Hepatocyte (in vitro differentiated cells): ENCODE measurements around the gene CCL17.

ENCODE experiments used
- EZH2 ChIP-seq: fragments of 200-600 bp; sonication (generic); IDR thresholded peaks from 2 replicates; pipeline ENCODE4 v1.6.1; 2016; ENCODE audit warnings: antibody characterized with exemption, mild to moderate bottlenecking, borderline replicate concordance
- TF ChIP-seq, protein P1 (sequence below): fragments of 200-600 bp; sonication (generic); IDR thresholded peaks from 2 replicates; pipeline ENCODE4 v1.5.1; 2016; ENCODE audit warnings: antibody characterized with exemption, mild to moderate bottlenecking; ENCODE audit not compliant: poor library complexity

DNA sequence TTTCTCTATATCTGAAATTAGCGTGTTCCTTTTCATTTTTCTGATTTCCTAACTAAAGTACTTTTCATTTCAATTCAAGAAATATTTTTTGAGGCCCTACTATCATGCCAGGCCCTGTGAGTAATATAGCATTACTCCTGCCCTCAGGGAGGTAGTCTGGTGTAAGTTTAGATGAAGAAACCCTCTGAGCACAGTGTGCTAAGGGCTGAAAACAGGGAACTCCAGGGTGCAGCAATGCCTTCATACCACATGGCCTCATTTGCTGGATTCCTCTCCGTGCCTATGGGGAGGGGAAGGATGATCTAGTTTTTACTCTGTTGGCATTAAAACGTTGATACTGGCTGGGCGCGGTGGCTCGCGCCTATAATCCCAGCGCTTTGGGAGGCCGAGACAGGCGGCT is 47.5 kb downstream of the CCL17 start:
- TF ChIP-seq, protein P1, sequence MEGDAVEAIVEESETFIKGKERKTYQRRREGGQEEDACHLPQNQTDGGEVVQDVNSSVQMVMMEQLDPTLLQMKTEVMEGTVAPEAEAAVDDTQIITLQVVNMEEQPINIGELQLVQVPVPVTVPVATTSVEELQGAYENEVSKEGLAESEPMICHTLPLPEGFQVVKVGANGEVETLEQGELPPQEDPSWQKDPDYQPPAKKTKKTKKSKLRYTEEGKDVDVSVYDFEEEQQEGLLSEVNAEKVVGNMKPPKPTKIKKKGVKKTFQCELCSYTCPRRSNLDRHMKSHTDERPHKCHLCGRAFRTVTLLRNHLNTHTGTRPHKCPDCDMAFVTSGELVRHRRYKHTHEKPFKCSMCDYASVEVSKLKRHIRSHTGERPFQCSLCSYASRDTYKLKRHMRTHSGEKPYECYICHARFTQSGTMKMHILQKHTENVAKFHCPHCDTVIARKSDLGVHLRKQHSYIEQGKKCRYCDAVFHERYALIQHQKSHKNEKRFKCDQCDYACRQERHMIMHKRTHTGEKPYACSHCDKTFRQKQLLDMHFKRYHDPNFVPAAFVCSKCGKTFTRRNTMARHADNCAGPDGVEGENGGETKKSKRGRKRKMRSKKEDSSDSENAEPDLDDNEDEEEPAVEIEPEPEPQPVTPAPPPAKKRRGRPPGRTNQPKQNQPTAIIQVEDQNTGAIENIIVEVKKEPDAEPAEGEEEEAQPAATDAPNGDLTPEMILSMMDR = no peak
- no peak for TF ChIP-seq EZH2
